ENCODE data around the gene CRACR2A.

Gene CRACR2A

DNA sequence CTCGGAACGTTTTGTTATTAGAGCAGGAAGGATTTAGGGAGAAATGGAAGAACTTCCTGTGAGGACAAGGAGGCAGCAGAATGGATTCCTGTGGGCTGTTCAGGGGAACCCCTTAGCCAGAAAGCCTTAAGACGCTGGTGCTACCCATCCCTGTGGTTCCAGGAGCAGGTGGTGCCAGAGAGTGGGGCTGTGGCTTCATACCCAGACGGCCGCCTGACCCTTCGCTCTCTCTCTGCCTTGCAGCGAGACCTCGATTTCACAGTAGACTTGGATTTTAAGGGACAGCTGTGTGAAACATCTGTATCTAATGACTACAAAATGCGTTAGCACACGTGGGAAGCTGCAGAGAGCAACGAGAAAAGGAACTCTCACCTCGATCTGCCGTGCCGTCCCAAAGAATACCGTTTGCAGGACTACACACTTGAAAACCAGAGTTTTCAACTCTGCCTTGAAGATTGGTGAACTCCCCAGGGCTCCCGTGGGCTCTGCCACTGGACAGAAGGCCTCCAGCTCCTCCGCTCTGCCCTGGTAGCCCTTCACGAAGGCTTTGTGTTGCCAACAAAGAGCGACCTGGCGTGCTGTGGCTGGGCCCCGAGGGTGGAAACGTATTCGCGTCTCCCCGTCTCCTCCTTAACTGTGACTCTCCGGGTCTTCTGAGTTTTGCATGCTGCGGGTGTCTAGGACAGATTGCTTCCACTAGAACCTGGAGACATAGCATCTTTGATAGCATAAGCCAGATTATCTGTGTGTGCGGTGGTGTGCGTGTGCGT, 159.9 kb downstream of the CRACR2A start:
- DNase-seq: no peak

DNA sequence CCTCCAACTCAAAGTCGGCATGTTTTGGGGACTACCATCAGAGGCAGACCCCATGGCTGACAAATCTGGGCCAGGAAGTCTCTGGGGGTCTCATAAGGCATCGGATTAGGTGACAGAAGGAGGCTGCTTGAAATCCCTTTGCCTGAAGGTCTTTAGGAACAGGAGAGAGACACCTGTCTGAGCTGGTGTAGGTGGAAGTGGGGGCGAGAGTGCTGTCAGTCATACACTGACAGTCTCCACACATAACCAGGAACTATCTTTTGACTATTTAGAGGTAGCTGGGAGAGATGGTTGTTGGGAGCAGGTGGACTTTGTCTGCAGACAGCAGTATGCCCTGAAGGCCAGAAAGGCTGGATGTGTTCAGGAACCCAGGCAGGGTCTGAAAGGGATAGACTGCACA, 163.2 kb downstream of the CRACR2A start:
- DNase-seq: no peak

DNA sequence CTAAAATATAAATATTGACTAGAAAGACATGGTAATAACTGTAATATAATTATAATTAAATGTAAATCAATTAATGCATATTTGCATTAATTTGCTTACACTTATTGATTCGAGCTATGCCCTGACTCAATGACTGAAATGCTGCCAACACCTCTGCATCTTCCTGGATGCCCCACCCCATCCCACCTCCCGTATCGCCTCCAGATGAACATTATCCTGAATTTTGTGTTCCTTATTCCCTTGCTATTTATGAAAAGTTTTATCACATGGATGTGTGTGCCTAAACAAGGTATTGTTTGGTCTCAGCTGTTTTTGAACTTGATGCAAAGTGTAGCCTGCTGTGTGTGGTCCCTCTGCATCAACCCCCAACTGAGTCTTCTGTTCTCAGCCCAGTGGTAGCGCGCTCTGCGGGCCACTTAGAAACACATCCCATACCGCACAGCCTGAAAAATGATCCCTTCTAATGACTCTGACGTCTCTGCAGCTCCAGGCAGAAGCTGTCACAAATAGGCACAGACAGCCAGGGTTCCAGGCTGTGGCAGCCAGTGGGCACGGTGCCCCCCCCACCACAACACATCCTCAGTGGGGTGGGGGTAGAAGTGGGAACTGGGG, 165.4 kb downstream of the CRACR2A start:
- no peak for DNase-seq

- no peak for DNase-seq
Observed at GRCh38 chr12:3583656-3584334, 169.1 kb downstream of the CRACR2A start.

DNA sequence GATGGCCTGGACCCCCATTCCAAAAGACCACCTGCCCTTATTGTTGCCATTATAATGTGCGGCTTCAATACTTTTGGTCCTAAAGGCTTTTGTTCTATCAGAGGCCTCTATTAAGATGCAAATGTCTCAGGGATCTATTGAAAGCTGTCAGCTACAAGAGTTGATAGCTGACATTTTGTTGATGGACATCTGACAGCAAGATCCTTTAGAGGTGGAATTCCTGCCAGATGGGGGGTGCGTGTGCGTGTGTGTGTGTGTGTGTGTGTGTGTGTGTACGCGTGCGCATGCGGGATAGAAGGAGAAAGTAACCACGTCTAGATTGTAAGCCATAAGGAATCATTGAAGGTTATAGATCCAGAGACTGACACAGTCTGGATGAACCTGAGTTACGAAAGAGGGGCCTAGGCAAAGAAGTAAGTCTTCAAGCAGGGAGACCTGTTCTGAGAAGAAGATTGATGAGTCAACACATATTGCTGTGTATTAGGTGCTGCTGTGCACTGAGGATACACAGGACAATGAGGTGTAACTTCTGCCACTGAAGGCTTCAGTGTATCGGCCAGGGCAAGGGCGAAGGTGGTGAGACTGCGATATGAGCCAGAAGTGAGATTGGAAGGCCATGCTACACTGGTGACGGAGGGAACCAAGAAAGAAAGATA, 172.7 kb downstream of the CRACR2A start:
- no peak for DNase-seq

- DNase-seq: no peak
Observed at GRCh38 chr12:3579446-3580093, 173.3 kb downstream of the CRACR2A start.

DNA sequence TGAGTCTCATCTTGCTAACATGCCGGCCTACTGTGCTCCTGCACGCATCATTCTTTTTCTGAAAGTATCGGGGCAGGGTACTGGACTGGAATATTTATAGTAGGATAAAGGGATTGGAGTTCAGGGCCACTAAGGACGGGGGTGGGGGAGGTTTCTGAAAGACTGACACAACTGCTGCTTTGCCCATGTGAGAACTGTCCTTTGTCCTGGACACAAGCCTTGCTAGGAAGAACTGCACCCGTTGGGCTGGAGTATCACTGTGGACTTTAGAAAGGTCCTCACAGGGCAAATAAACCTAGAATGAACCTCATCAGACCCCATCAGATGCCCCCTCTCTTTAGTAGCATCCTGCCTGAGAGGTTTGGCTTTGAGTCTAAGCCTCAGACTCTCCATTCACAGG, 174.4 kb downstream of the CRACR2A start:
- DNase-seq: no peak

DNA sequence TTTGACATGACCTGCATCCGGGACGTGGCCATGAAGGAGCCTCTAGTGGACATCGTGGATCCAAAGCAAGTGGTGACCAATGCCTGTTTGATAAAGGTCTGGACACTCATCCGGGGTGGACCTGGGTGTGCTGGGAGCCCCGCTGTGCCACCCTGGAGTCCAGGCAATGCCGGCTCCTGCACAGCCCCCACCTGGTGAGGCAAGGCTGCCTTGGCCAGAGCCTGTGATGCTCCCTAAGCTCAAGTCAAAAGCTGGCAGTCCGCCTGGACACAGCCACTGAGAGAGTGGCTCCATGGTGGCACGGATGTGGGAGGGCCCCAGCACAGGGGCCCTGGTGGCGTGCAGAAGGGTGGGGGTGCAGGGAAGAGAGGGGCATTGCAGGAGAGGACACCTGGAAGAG, 176.0 kb downstream of the CRACR2A start:
- DNase-seq: no peak

- DNase-seq: no peak
Observed at GRCh38 chr12:3574986-3575385, 177.9 kb downstream of the CRACR2A start.

DNA sequence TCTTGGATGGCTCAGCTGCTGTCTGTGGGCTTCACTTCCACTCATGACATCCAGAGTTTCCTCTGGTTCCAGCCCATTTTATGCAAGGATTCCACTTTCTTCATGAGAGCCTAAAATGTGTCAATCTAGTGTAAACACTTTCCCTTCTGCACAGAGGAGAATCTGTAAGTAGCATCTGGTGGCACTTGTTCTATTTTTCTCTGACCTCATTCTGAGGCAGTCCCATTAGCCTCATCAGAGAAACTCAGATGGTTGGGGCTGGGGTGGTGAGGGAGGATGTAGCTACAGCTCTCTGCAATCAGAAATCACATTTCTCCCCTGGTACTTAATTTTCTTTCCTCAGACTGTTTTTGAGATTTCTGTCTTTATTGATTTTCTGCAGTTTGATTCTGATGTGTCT, 180.3 kb downstream of the CRACR2A start:
- DNase-seq: no peak

DNA sequence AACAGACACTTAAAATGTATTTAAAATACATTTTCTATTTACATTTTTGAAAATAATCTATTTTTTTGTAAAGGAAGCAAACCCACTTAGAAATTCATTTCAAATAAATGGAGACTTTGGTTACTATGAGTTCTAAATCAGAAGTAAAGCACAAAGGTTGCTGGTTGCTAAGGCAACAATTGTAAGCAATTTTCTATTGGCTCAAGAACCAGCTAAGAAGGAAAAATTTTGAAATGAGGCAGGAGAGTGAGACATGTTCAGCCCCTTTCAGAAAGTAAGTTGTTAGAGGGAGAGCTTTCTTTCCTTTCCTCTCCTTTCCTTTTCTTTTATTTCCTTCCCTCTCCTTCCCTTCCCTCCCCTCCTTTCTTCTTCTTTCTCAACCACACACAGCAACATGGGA, 181.2 kb downstream of the CRACR2A start:
- DNase-seq: no peak

- DNase-seq: no peak
Observed at GRCh38 chr12:3571323-3571722, 181.6 kb downstream of the CRACR2A start.

GRCh38 chr12:3568695-3569094, 184.2 kb downstream of the CRACR2A start:
- no peak for DNase-seq

GRCh38 chr12:3565985-3566384, 186.9 kb downstream of the CRACR2A start:
- no peak for DNase-seq
